HepG2 (cell line): ENCODE data around the gene TRIM67. TPM values are rescaled to one million over a fixed set of nuclear protein-coding genes. Genes with fewer than 3 reads are reported as not detected.

Source experiments
- DNMT1 ChIP-seq: sonication (generic); formaldehyde crosslinking; IDR thresholded peaks from 2 replicates; pipeline ENCODE4 v1.5.1; 2020; ENCODE audit warnings: mild to moderate bottlenecking, missing genetic modification reagents
- PAF1 ChIP-seq: IDR thresholded peaks from 2 replicates; pipeline ENCODE4 v1.6.1; 2016; ENCODE audit warnings: missing genetic modification reagents, missing compliant biosample characterization
- REXO4 ChIP-seq: sonication (generic); formaldehyde crosslinking; IDR thresholded peaks from 2 replicates; pipeline ENCODE4 v1.8.0; 2022; ENCODE audit warnings: missing genetic modification reagents, mild to moderate bottlenecking, borderline replicate concordance
- SOX13 ChIP-seq, 3 experiments: fragments of 450-650 bp in 1 of 3; sonication (generic) in 1 of 3; formaldehyde crosslinking in 1 of 3; IDR thresholded peaks in 2 of 3; conservative IDR thresholded peaks in 1 of 3; 2 replicates each; pipeline versions ENCODE4 v1.5.0 to v1.6.1; 2016 to 2020; ENCODE audit warnings: antibody characterized with exemption in 1 of 3, mild to moderate bottlenecking in 1 of 3, missing compliant biosample characterization in 1 of 3, missing genetic modification reagents in 1 of 3, moderate library complexity in 1 of 3
- TEAD3 ChIP-seq: optimal IDR thresholded peaks from 2 replicates; pipeline ENCODE3; 2016; ENCODE audit warnings: borderline replicate concordance
- ZNF609 ChIP-seq: sonication (generic); formaldehyde crosslinking; IDR thresholded peaks from 2 replicates; pipeline ENCODE4 v1.4.0; 2020; ENCODE audit warnings: mild to moderate bottlenecking, missing genetic modification reagents, borderline replicate concordance
- ZNF709 ChIP-seq: sonication (generic); formaldehyde crosslinking; IDR thresholded peaks from 2 replicates; pipeline ENCODE4 v1.5.0; 2020; ENCODE audit warnings: mild to moderate bottlenecking, missing genetic modification reagents
- ZNF766 ChIP-seq: sonication (generic); formaldehyde crosslinking; IDR thresholded peaks from 2 replicates; pipeline ENCODE4 v1.5.0; 2020; ENCODE audit warnings: missing genetic modification reagents, borderline replicate concordance
- ZNF770 ChIP-seq: sonication (generic); formaldehyde crosslinking; IDR thresholded peaks from 2 replicates; pipeline ENCODE4 v1.5.0; 2020; ENCODE audit warnings: mild to moderate bottlenecking, missing genetic modification reagents
- polyA plus RNA-seq, 8 experiments: library from polyadenylated mRNA; depleted of rRNA in 3 of 8; stranded (reverse) in 7 of 8; unstranded in 1 of 8; fragments of >200 nt; fragmentation: Illumina TruSeq in 4 of 8; extraction: Trizol in 4 of 8; gene quantifications; 2 replicates each; pipeline versions ENCODE4 v1.2.1 to v1.2.3, GENCODE V29; 2011 to 2016; ENCODE audit warnings: low read depth in 4 of 8, missing spikeins in 1 of 8, mixed read lengths in 1 of 8; ENCODE audit not compliant: insufficient read depth in 1 of 8
- total RNA-seq, 5 experiments: library from RNA; depleted of rRNA; stranded (reverse); fragments of >200 nt; fragmentation: Illumina TruSeq; extraction: Trizol; gene quantifications; 2 replicates each; pipeline ENCODE4 v1.2.3, GENCODE V29; 2016; ENCODE audit warnings: low read depth in 1 of 5
- TF ChIP-seq, protein P1 (sequence below): sonication (generic); formaldehyde crosslinking; IDR thresholded peaks from 2 replicates; pipeline ENCODE4 v1.4.0; 2020; ENCODE audit warnings: missing genetic modification reagents, borderline replicate concordance
- TF ChIP-seq, protein P2 (sequence below): sonication (generic); formaldehyde crosslinking; conservative IDR thresholded peaks from 2 replicates; pipeline ENCODE4 v1.8.0; 2022; ENCODE audit warnings: mild to moderate bottlenecking, moderate library complexity, missing genetic modification reagents
- TF ChIP-seq, protein P3 (sequence below): sonication (generic); formaldehyde crosslinking; IDR thresholded peaks from 2 replicates; pipeline ENCODE4 v1.8.0; 2023; ENCODE audit warnings: mild to moderate bottlenecking, missing genetic modification reagents
- TF ChIP-seq, protein P4 (sequence below): sonication (generic); formaldehyde crosslinking; IDR thresholded peaks from 2 replicates; pipeline ENCODE4 v1.4.0; 2020; ENCODE audit warnings: missing genetic modification reagents, mild to moderate bottlenecking, borderline replicate concordance

Gene TRIM67
- total and polyA plus RNA-seq, 2 of the 13 experiments (the other 11 are each of a cell fraction or from before 2014, with no cell fraction given), result not detected

- TF ChIP-seq, protein P1, sequence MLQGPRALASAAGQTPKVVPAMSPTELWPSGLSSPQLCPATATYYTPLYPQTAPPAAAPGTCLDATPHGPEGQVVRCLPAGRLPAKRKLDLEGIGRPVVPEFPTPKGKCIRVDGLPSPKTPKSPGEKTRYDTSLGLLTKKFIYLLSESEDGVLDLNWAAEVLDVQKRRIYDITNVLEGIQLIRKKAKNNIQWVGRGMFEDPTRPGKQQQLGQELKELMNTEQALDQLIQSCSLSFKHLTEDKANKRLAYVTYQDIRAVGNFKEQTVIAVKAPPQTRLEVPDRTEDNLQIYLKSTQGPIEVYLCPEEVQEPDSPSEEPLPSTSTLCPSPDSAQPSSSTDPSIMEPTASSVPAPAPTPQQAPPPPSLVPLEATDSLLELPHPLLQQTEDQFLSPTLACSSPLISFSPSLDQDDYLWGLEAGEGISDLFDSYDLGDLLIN (CRISPR knock-in tag), result no peak
- 0 out of 2 replicates have a peak, but pooled peaks have one; percentile 82 for TF ChIP-seq ZNF766 (CRISPR knock-in tag)
- TF ChIP-seq, protein P2, sequence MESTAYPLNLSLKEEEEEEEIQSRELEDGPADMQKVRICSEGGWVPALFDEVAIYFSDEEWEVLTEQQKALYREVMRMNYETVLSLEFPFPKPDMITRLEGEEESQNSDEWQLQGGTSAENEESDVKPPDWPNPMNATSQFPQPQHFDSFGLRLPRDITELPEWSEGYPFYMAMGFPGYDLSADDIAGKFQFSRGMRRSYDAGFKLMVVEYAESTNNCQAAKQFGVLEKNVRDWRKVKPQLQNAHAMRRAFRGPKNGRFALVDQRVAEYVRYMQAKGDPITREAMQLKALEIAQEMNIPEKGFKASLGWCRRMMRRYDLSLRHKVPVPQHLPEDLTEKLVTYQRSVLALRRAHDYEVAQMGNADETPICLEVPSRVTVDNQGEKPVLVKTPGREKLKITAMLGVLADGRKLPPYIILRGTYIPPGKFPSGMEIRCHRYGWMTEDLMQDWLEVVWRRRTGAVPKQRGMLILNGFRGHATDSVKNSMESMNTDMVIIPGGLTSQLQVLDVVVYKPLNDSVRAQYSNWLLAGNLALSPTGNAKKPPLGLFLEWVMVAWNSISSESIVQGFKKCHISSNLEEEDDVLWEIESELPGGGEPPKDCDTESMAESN, result peak; percentile 78
- TF ChIP-seq, protein P3, sequence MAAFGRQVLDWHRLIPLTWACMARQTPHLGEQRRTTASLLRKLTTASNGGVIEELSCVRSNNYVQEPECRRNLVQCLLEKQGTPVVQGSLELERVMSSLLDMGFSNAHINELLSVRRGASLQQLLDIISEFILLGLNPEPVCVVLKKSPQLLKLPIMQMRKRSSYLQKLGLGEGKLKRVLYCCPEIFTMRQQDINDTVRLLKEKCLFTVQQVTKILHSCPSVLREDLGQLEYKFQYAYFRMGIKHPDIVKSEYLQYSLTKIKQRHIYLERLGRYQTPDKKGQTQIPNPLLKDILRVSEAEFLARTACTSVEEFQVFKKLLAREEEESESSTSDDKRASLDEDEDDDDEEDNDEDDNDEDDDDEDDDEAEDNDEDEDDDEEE (CRISPR knock-in tag), result no peak
- TF ChIP-seq ZNF709 (CRISPR knock-in tag), result peak; percentile 79; the same call in 1 of the 2 replicates
- TF ChIP-seq DNMT1 (CRISPR knock-in tag), result no peak
- TF ChIP-seq ZNF770 (CRISPR knock-in tag), result peak; percentile 58; the same call in 1 of the 2 replicates
- TF ChIP-seq TEAD3, result peak; percentile 68
- TF ChIP-seq, protein P4, sequence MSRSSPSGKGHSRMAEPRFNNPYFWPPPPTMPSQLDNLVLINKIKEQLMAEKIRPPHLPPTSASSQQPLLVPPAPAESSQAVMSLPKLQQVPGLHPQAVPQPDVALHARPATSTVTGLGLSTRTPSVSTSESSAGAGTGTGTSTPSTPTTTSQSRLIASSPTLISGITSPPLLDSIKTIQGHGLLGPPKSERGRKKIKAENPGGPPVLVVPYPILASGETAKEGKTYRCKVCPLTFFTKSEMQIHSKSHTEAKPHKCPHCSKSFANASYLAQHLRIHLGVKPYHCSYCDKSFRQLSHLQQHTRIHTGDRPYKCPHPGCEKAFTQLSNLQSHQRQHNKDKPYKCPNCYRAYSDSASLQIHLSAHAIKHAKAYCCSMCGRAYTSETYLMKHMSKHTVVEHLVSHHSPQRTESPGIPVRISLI (CRISPR knock-in tag), result peak; percentile 45; the same call in 1 of the 2 replicates
- no peak for TF ChIP-seq SOX13 (IDR thresholded peaks at IDR 0.05)
- TF ChIP-seq SOX13 (CRISPR knock-in tag; conservative IDR thresholded peaks at IDR 0.05 in 1 of 2, IDR thresholded peaks at IDR 0.05 in 1 of 2), result peak in 1 of 2 experiments; percentile 51; a peak in 2 of 4 replicates
- TF ChIP-seq REXO4 (CRISPR knock-in tag), result no peak
- peak; percentile 64; the same call in 1 of the 2 replicates for TF ChIP-seq ZNF609 (CRISPR knock-in tag)
- TF ChIP-seq PAF1 (CRISPR knock-in tag), result no peak
Observed at GRCh38 chr1:231240883-231241735, 79.3 kb downstream of the TRIM67 start, which contains the start of gene GNPAT (continued).
